Stimulated activated CD8-positive, alpha-beta memory T cell treated with anti-CD3 and anti-CD28 coated beads, Interleukin-4, amount 100 ng/mL, for 4 hours (primary cell): Measurements from ENCODE around the gene PITPNM1.

ENCODE experiments used
- DNase-seq, 2 donors: peaks; one replicate each; pipeline ENCODE4 v3.0.0-alpha.2; 2020; ENCODE audit warnings: low read depth in 2 of 2, low spot score in 1 of 2

The PITPNM1 gene

GRCh38 chr11:67445515-67445914 lies 59.6 kb downstream of the PITPNM1 start:
- no peak for DNase-seq

- no peak for DNase-seq
Observed at GRCh38 chr11:67442504-67443404, 62.4 kb downstream of the PITPNM1 start.
